22Rv1 (cell line): ENCODE data around the gene NFKBIA.

Source experiments
- H3K27ac ChIP-seq: fragments of 450-650 bp; 2 replicates; pipeline ENCODE4 v1.5.1; 2017
- CTCF ChIP-seq: fragments of 450-650 bp; IDR thresholded peaks from 2 replicates; pipeline ENCODE4 v1.5.1; 2017; ENCODE audit warnings: mild to moderate bottlenecking
- ZFX ChIP-seq: fragments of 450-650 bp; IDR thresholded peaks from 2 replicates; pipeline ENCODE4 v1.6.1; 2017; ENCODE audit warnings: antibody characterized with exemption, borderline replicate concordance

Gene NFKBIA

GRCh38 chr14:35368583-35369392 lies 35.8 kb downstream of the NFKBIA start:
- no peak overlapping the region for H3K27ac ChIP-seq
- TF ChIP-seq CTCF: no peak
- no peak for TF ChIP-seq ZFX

- TF ChIP-seq ZFX (no peak), CTCF (no peak)
- no peak overlapping the region for H3K27ac ChIP-seq
These were observed 36.4 kb downstream of the NFKBIA start for GRCh38 chr14:35368139-35368460.

GRCh38 chr14:35367056-35367372 lies 37.5 kb downstream of the NFKBIA start:
- no peak for TF ChIP-seq ZFX
- TF ChIP-seq CTCF: no peak
- H3K27ac ChIP-seq: no peak overlapping the region

- H3K27ac ChIP-seq: no peak overlapping the region
These were observed 38.0 kb downstream of the NFKBIA start for GRCh38 chr14:35366521-35366976.

GRCh38 chr14:35366056-35366451 lies 38.5 kb downstream of the NFKBIA start:
- H3K27ac ChIP-seq: no peak overlapping the region
- TF ChIP-seq CTCF: no peak
- TF ChIP-seq ZFX: no peak

More at GRCh38 chr14:35366521-35366976, 38.0 kb downstream of the NFKBIA start:
- TF ChIP-seq ZFX (no peak), CTCF (no peak)

- TF ChIP-seq CTCF (no peak), ZFX (no peak)
- no peak overlapping the region for H3K27ac ChIP-seq
These were observed 39.2 kb downstream of the NFKBIA start for GRCh38 chr14:35365130-35366055.
